GM18508 (cell line): ENCODE data around the gene SCO1.
"Not testable (repeated sequence)": the region's sequence is repeated elsewhere in the genome, so short reads cannot be mapped to it uniquely, and the experiment has no call there.

Experiments used
- ATAC-seq: cut with Tn5 transposase; IDR thresholded peaks from one replicate; pipeline ENCODE4 v1.9.1; 2021; ENCODE audit warnings: moderate number of reproducible peaks; ENCODE audit not compliant: insufficient read depth, unreplicated experiment

The SCO1 gene

GRCh38 chr17:10697092-10698081, at the start of gene SCO1, which contains the start of gene ADPRM:
Gene SCO1 (minus strand): TSS chr17:10697533. CDS start chr17:10697507, 26 bp downstream.
Gene ADPRM (plus strand): TSS chr17:10697594. CDS start chr17:10704927, 7,333 bp downstream.
- peak; percentile 85 for ATAC-seq

- no peak for ATAC-seq
Measured at GRCh38 chr17:10745231-10745630, 47.9 kb upstream of the SCO1 start.

- no peak for ATAC-seq
Measured at GRCh38 chr17:10744501-10745000, 47.2 kb upstream of the SCO1 start.

GRCh38 chr17:10743316-10744009, 46.1 kb upstream of the SCO1 start:
- ATAC-seq, result no peak

DNA sequence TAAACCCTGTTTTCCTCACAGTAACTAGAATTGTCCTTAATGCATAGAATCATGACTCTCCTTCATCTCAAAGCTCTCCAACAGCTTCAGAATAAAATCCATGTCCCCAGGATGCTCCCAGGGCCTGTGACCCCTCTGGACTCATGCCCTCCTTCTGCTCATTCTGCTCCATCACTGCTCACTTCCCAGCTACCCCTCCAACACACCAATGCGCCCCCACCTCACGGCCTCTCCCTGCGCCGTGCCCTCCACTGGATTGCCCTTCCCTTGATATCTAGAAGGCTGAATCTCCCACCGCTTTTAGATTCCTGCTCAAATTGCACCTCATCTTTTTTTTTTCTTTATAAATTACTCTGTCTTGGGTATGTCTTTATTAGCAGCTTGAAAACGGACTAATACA, 45.1 kb upstream of the SCO1 start:
- no peak for ATAC-seq

DNA sequence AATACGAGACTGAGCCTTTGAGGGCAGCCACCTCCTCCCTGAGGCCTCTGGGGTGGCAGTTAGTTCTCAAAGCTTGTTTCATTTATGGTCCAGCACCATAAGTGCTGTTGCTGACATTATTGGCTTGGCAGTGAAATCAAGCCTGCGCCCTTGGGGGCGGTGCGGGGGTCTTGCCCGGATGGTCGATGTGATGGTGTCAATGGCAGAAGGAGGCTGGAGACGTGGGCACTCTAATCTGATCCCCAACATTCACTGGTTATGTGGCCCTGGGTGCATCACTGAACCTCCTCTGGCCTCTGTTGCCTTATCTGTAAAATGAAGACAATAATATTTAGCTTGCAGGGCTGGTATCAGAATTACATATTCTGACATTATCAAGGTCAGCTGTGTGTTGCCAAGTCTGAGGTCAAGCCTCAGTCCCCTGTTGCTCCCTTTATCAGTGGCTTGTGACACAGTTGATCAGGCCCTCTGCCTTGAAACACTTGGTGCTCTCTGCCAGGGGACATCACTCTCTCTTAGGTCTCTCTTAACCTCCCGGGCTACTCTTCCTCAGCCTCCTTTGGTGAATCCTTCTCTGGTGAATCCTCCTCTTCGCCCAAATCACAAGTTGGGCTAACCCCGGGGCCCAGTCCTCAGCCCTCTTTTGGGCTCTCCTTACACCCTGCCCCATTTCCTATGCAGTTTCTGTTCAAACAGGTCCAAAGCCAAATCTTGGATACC, 44.2 kb upstream of the SCO1 start:
- no peak for ATAC-seq

GRCh38 chr17:10739386-10739785, 42.1 kb upstream of the SCO1 start:
- no peak for ATAC-seq

DNA sequence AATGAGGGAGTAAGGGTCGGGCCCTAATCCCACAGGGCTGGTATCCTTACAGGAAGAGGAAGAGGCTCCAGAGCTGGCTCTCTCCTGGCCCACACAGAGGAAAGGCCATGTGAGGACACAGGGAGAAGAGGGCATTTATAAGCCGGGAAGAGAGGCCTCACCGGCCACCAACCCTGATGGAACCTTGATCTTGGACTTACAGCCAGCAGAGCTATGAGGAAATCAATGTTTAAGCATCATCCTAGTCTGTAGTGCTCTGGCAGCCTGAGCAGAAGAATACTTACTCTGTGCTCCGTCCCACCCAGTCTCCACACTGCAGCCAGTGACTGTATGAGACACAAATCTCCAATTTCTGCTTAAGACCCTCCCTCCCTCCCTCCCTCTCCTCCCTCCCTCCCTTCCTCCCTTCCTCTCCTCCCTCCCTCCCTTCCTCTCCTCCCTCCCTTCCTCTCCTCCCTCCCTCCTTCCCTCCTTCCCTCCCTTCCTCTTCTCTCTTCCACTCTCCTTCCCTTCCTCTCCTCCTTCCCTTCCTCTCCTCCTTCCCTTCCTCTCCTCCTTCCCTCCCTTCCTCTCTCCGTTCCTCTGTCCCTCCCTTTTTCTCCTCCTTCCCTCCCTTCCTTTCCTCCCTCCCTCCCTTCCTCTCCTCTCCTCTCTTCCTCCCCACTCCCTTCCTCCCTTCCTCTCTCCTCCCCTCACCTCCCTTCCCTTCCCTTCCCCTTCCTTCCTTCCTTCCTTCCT, 41.4 kb upstream of the SCO1 start:
- ATAC-seq, result no peak

- no peak for ATAC-seq
Measured at GRCh38 chr17:10737736-10738135, 40.4 kb upstream of the SCO1 start.

- no peak for ATAC-seq
Measured at GRCh38 chr17:10737168-10737622, 39.9 kb upstream of the SCO1 start.

DNA sequence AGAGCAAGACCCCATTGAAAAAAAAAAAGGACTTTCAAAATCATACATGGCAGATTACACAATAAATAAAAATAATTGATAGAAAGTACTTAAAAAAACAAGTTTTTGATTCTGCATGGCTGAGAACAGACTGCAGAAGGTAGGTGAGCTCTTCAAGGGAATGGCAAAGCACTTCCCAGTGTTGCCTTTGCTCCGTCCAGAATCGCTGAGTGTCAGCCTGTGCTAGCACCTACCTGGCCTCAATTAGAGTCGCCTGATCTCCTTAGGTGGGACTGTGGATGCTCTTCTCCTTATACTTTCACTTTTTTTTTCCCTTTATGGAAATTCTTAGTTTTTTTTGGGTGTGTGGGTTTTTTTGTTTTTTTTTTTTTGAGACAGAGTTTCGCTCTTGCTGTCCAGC, 38.5 kb upstream of the SCO1 start:
- ATAC-seq, result no peak

DNA sequence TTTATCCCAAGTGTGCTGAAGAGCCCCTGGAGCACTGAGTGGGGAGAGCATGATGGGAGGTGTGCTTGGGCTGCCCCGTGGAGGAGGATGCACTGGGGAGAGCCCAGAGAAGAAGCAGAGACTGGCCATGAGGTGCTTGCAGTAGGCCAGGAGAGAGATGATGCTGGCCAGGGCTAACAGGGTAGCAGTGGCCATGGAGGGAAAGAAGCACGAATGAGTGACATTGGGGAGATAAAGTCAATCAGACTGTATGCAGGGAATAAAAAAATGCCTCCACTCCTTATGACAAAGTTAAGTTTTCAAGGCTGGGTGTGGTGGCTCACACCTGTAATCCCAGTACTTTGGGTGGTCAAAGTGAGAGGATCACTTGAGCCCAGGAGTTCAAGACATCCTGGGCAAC, 37.9 kb upstream of the SCO1 start:
- ATAC-seq, result no peak

GRCh38 chr17:10733666-10734065, 36.3 kb upstream of the SCO1 start:
- ATAC-seq, result no peak

DNA sequence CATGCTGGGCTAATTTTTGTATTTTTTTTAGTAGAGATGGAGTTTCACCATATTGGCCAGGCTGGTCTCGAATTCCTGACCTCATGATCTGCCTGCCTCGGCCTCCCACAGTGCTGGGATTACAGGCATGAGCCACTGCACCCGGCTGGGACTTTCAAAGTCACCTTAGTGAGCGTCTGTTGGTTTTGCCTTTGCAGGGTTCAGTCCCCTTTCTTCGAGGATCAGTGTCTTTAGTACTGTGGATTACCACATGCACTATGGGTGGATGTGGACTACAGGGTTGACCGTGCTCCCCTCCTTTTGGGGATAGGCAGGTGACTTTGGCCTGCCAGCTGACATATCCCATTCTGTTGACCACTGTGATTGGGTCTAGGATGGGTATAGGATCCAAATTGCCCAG, 34.8 kb upstream of the SCO1 start:
- not testable (repeated sequence) for ATAC-seq

- ATAC-seq, result no peak
Measured at GRCh38 chr17:10731408-10731879, 34.1 kb upstream of the SCO1 start.

GRCh38 chr17:10730247-10730646, 32.9 kb upstream of the SCO1 start:
- ATAC-seq, result not testable (repeated sequence)

- ATAC-seq, result no peak
Measured at GRCh38 chr17:10729334-10730193, 32.2 kb upstream of the SCO1 start, which contains the start of gene TMEM220. Gene TMEM220 (minus strand): TSS chr17:10730023. CDS start chr17:10729851, 172 bp downstream.

DNA sequence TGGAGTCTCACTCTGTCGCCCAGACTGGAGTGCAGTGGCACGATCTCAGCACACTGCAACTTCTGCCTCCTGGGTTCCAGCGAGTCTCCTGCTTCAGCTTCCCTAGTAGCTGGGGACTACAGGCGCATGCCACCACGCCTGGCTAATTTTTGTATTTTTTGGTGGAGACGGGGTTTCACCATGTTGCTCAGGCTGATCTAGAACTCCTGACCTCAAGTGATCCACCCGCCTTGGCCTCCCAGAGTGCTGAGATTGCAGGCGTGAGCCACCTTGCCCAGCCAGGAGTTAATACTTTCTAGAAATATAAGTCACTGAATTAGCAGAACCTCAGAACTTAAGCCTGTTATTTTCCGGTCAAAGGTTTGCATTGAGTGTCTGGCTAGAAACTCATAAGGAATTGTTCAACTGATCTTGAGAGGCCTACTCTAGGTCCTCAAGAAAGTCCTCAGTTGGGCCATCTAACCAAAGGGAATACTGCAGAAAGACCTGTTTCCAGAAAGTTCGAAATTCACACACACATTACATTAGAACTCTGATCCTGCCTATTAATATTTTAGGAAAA, 31.1 kb upstream of the SCO1 start:
- ATAC-seq, result no peak
